ENCODE measurements around the gene CBR3. TPM values are rescaled to one million over a fixed set of nuclear protein-coding genes. Genes with fewer than 3 reads are reported as not detected.
A peak's percentile ranks its signal among the peaks of the same experiment; 100 is the strongest.

Gene CBR3
- total and polyA plus RNA-seq, 2 donors (not counting 1 experiment from before 2014, with no cell fraction given): 1.9 to 11.3 TPM

DNA sequence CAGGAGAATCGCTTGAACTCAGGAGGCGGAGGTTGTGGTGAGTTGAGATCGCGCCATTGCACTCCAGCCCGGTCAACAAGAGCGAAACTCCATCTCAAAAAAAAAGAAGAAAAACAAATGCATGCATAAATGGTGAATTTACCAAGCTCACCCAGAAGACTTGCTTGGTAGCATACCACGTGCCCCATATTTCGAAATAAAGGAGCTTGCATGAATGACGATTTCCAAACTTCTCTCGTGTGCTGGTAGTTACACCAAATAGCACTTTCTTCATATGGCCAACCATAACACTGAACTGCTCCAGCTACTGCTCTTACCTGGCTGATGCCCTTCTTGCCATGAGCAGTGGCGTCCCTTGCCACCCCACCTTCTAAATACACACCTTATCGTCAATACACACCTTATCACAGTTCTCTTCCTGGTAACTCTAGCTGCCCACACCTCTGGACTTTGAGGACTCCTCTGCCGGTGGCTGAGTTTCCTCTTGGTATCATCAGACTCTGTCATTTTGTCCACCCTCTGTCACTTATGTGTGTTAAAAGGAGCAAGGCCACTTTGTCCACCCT is 24.6 kb downstream of the CBR3 start:
- Histone ChIP-seq H3K4me1 (ENCODE audit: control insufficient read depth in 2 of 2, insufficient read depth in 2 of 2, low read length in 2 of 2) (peaks cover 14 to 26% of the 10 kb centered on the region in 2 donors), H2AFZ (ENCODE audit: insufficient read depth, low read depth, low read length, poor library complexity, severe bottlenecking) (no peak overlapping the region), H3K27me3 (replicated peaks in 1 of 4; ENCODE audit: control extremely low read depth in 1 of 4, control insufficient read depth in 3 of 4, insufficient read depth in 4 of 4, low read length in 3 of 4) (no peaks in the 10 kb centered on the region), H3K9ac (ENCODE audit: low read length) (no peak overlapping the region), H3K4me2 (replicated peaks; ENCODE audit: low read depth, low read length, poor library complexity, severe bottlenecking) (no peak overlapping the region), H3K79me2 (ENCODE audit: control insufficient read depth, insufficient read depth, low read length) (peaks cover 84% of the 10 kb centered on the region), H3K27ac (ENCODE audit: low read length in 2 of 2) (no peak overlapping the region), H3K36me3 (replicated peaks in 1 of 2; ENCODE audit: control extremely low read depth in 1 of 2, control insufficient read depth in 1 of 2, extremely low read depth in 1 of 2, insufficient read depth in 2 of 2, low read length in 1 of 2) (peaks cover 0 to 15% of the 10 kb centered on the region in 2 experiments), H4K20me1 (ENCODE audit: control insufficient read depth, insufficient read depth, low read length, poor library complexity, severe bottlenecking) (peaks cover 63% of the 10 kb centered on the region), H3K9me3 (ENCODE audit: control extremely low read depth in 1 of 3, control insufficient read depth in 2 of 3, insufficient read depth in 1 of 3, low read length in 2 of 3) (peaks cover 0 to 1% (median 0%) of the 10 kb centered on the region in 3 donors), H3K4me3 (ENCODE audit: control extremely low read depth in 1 of 5, extremely low read depth in 1 of 5, insufficient read depth in 1 of 5, low read depth in 2 of 5, low read length in 4 of 5) (no peak overlapping the region)
- TF ChIP-seq EZH2 (IDR thresholded peaks at IDR 0.05; ENCODE audit: borderline replicate concordance, insufficient read depth, low read depth, low read length, poor library complexity, severe bottlenecking): no peak
- TF ChIP-seq, protein P1, sequence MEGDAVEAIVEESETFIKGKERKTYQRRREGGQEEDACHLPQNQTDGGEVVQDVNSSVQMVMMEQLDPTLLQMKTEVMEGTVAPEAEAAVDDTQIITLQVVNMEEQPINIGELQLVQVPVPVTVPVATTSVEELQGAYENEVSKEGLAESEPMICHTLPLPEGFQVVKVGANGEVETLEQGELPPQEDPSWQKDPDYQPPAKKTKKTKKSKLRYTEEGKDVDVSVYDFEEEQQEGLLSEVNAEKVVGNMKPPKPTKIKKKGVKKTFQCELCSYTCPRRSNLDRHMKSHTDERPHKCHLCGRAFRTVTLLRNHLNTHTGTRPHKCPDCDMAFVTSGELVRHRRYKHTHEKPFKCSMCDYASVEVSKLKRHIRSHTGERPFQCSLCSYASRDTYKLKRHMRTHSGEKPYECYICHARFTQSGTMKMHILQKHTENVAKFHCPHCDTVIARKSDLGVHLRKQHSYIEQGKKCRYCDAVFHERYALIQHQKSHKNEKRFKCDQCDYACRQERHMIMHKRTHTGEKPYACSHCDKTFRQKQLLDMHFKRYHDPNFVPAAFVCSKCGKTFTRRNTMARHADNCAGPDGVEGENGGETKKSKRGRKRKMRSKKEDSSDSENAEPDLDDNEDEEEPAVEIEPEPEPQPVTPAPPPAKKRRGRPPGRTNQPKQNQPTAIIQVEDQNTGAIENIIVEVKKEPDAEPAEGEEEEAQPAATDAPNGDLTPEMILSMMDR (IDR thresholded peaks at IDR 0.05): no peak
- peaks cover 46% of the 10 kb centered on the region for H3K4me1 Mint-ChIP-seq
- intact Hi-C loops (cut with micrococcal nuclease): loop anchor here (5.0 to 10.0 kb wide), 3 partner anchors 915 to 1545 kb away; partner anchors contain the start of genes DYRK1A, PIGP, RCAN1 and TTC3
- POLR2A ChIA-PET: interaction anchor here (0.6 kb wide), 1 partner anchor 137 kb away, joined by 7 read pairs; no protein-coding TSS in a partner anchor
- H3K27ac Mint-ChIP-seq: no peak overlapping the region
- no peak for ATAC-seq (ENCODE audit: low read depth)
- CTCF ChIA-PET: no interaction called here
- DNase-seq: no peak
- 99% methylated on average over 6 of the region's 13 CpGs for WGBS (ENCODE audit: insufficient coverage)
- H3K27me3 Mint-ChIP-seq: no peaks in the 10 kb centered on the region
- H3K4me3 Mint-ChIP-seq: peak overlapping the region; percentile 14
- no peaks in the 10 kb centered on the region for H3K9me3 Mint-ChIP-seq (ENCODE audit: insufficient read depth)

DNA sequence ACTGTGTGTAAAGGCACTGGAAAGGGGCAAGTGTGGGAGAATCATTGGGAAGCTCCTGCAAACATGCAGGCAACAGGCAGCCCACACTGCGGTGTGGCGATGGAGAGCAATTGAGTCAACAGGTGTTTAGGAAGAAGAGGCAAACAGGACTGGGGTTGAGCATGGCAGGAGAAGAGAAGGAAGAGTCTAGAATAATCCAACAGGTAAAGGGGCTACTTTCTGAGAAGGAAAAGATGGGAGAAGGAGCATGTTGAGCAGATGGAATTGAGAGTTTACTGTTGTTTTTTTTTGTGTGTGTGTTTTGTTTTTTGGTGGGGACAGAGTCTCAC is 25.9 kb downstream of the CBR3 start:
- Histone ChIP-seq H3K27ac (ENCODE audit: low read length in 2 of 2) (no peak overlapping the region), H3K4me1 (ENCODE audit: control insufficient read depth in 2 of 2, insufficient read depth in 2 of 2, low read length in 2 of 2) (peaks cover 8 to 19% of the 10 kb centered on the region in 2 donors), H3K9ac (ENCODE audit: low read length) (no peak overlapping the region), H2AFZ (ENCODE audit: insufficient read depth, low read depth, low read length, poor library complexity, severe bottlenecking) (no peak overlapping the region), H3K27me3 (replicated peaks in 1 of 4; ENCODE audit: control extremely low read depth in 1 of 4, control insufficient read depth in 3 of 4, insufficient read depth in 4 of 4, low read length in 3 of 4) (no peaks in the 10 kb centered on the region), H3K4me2 (replicated peaks; ENCODE audit: low read depth, low read length, poor library complexity, severe bottlenecking) (no peak overlapping the region), H4K20me1 (ENCODE audit: control insufficient read depth, insufficient read depth, low read length, poor library complexity, severe bottlenecking) (peaks cover 56% of the 10 kb centered on the region), H3K9me3 (ENCODE audit: control extremely low read depth in 1 of 3, control insufficient read depth in 2 of 3, insufficient read depth in 1 of 3, low read length in 2 of 3) (no peaks in the 10 kb centered on the region), H3K4me3 (ENCODE audit: control extremely low read depth in 1 of 5, extremely low read depth in 1 of 5, insufficient read depth in 1 of 5, low read depth in 2 of 5, low read length in 4 of 5) (no peak overlapping the region), H3K79me2 (ENCODE audit: control insufficient read depth, insufficient read depth, low read length) (peaks cover 87% of the 10 kb centered on the region), H3K36me3 (replicated peaks in 1 of 2; ENCODE audit: control extremely low read depth in 1 of 2, control insufficient read depth in 1 of 2, extremely low read depth in 1 of 2, insufficient read depth in 2 of 2, low read length in 1 of 2) (peaks cover 0 to 22% of the 10 kb centered on the region in 2 experiments)
- DNase-seq (no peak), ATAC-seq (ENCODE audit: low read depth) (no peak)
- Mint-ChIP-seq H3K27ac (no peak overlapping the region), H3K9me3 (ENCODE audit: insufficient read depth) (no peaks in the 10 kb centered on the region), H3K27me3 (no peaks in the 10 kb centered on the region), H3K4me3 (no peak overlapping the region), H3K4me1 (peaks cover 45% of the 10 kb centered on the region)
- TF ChIP-seq, protein P1 (IDR thresholded peaks at IDR 0.05): no peak
- no peak for TF ChIP-seq EZH2 (IDR thresholded peaks at IDR 0.05; ENCODE audit: borderline replicate concordance, insufficient read depth, low read depth, low read length, poor library complexity, severe bottlenecking)
- ChIA-PET POLR2A (no interaction called here), CTCF (interaction anchor here (0.7 kb wide), 1 partner anchor 56 kb away, joined by 3 read pairs; no protein-coding TSS in a partner anchor)
- intact Hi-C loops (cut with micrococcal nuclease): no loop called here
- WGBS (ENCODE audit: insufficient coverage): 100% methylated on average over 2 of the region's 2 CpGs
